Thyroid gland (tissue), 4 donors: ENCODE data around the gene PCYT2.

Experiments used
- POLR2A ChIP-seq, 2 donors: fragments of 450-650 bp; IDR thresholded peaks; one replicate each; pipeline ENCODE4 v1.6.1; 2017; ENCODE audit warnings: antibody characterized with exemption in 2 of 2, mild to moderate bottlenecking in 2 of 2, moderate library complexity in 1 of 2
- TF ChIP-seq, protein P1 (sequence below), 6 experiments: fragments of 200-600 bp in 3 of 6; fragments of 450-650 bp in 3 of 6; sonication (generic) in 3 of 6; IDR thresholded peaks; one replicate each; pipeline ENCODE4 v1.5.1; 2016 to 2019; ENCODE audit warnings: antibody characterized with exemption in 6 of 6, mild to moderate bottlenecking in 2 of 6, inconsistent platforms in 1 of 6, moderate library complexity in 1 of 6

DNA sequence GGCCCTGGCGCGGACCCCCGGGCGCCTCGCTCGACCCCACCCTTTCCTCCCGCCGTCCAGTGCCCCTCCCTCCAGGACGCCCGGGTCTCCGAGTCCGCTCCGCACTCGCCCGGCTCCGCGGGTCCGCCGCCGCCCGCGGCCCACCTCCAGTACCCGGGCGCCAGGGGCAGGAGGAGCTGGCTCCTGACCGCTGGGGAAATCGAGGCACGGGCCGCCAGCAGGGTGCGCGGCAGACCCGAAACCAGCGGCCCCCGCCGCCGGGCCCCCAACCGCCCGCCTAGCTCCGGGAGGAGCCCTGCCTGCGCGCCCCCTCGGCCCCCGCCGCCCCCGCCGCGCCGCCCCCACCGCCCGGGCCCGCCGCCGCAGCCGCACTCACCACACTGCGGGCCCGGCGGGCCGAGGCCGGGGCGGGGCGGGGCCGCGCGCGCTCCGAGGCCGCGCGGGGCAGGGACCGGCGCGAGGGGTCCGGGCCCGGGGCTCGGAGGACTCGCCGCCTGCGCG, 16.0 kb upstream of the PCYT2 start:
- TF ChIP-seq, protein P1, sequence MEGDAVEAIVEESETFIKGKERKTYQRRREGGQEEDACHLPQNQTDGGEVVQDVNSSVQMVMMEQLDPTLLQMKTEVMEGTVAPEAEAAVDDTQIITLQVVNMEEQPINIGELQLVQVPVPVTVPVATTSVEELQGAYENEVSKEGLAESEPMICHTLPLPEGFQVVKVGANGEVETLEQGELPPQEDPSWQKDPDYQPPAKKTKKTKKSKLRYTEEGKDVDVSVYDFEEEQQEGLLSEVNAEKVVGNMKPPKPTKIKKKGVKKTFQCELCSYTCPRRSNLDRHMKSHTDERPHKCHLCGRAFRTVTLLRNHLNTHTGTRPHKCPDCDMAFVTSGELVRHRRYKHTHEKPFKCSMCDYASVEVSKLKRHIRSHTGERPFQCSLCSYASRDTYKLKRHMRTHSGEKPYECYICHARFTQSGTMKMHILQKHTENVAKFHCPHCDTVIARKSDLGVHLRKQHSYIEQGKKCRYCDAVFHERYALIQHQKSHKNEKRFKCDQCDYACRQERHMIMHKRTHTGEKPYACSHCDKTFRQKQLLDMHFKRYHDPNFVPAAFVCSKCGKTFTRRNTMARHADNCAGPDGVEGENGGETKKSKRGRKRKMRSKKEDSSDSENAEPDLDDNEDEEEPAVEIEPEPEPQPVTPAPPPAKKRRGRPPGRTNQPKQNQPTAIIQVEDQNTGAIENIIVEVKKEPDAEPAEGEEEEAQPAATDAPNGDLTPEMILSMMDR (IDR thresholded peaks at IDR 0.05), result no peak
- no peak for TF ChIP-seq POLR2A (IDR thresholded peaks at IDR 0.05)
